Neuronal stem cell (in vitro differentiated cells): ENCODE data around the gene TEK.

Experiments
- DNase-seq: peaks from one replicate; pipeline ENCODE4 v3.0.0-alpha.2; 2013; ENCODE audit warnings: low spot score
- H2AFZ ChIP-seq: one replicate; pipeline ENCODE4 v1.6.1; 2013; ENCODE audit warnings: mild to moderate bottlenecking, low read length, inconsistent platforms
- H2AK5ac ChIP-seq: 2 replicates; pipeline ENCODE4 v1.6.1; 2013; ENCODE audit warnings: low read depth, mild to moderate bottlenecking, inconsistent platforms, low read length, moderate library complexity, mixed read lengths
- H2BK120ac ChIP-seq: 2 replicates; pipeline ENCODE4 v1.6.1; 2013; ENCODE audit warnings: low read depth, mild to moderate bottlenecking, inconsistent platforms, low read length, moderate library complexity, mixed read lengths
- H2BK12ac ChIP-seq: one replicate; pipeline ENCODE4 v1.6.1; 2013; ENCODE audit warnings: low read length, inconsistent platforms
- H2BK15ac ChIP-seq: 2 replicates; pipeline ENCODE4 v1.6.1; 2013; ENCODE audit warnings: mild to moderate bottlenecking, low read length, inconsistent platforms, mixed read lengths
- H2BK5ac ChIP-seq: one replicate; pipeline ENCODE4 v1.6.1; 2013; ENCODE audit warnings: inconsistent platforms, mild to moderate bottlenecking, low read length, moderate library complexity
- H3K14ac ChIP-seq: one replicate; pipeline ENCODE4 v1.6.1; 2013; ENCODE audit warnings: low read length, inconsistent platforms
- H3K18ac ChIP-seq: 2 replicates; pipeline ENCODE4 v1.6.1; 2013; ENCODE audit warnings: low read length, inconsistent platforms
- H3K23ac ChIP-seq: 2 replicates; pipeline ENCODE4 v1.6.1; 2013; ENCODE audit warnings: low read depth, mild to moderate bottlenecking, mixed read lengths, low read length, inconsistent platforms; ENCODE audit not compliant: poor library complexity
- H3K27ac ChIP-seq: replicated peaks from 3 replicates; pipeline ENCODE4 v1.5.1; 2013; ENCODE audit warnings: low read length, inconsistent platforms
- H3K27me3 ChIP-seq, 3 experiments: 2 replicates each; pipeline ENCODE4 v1.6.1; 2013; ENCODE audit warnings: low read length in 3 of 3, mild to moderate bottlenecking in 2 of 3, inconsistent platforms in 1 of 3, low read depth in 1 of 3, mixed read lengths in 1 of 3, moderate library complexity in 1 of 3; ENCODE audit not compliant: control insufficient read depth in 3 of 3, insufficient read depth in 3 of 3
- H3K36me3 ChIP-seq, 2 donors: replicated peaks in 1 of 2; 2 replicates each; pipeline ENCODE4 v1.6.1; 2013; ENCODE audit warnings: low read length in 2 of 2; ENCODE audit not compliant: control insufficient read depth in 2 of 2, insufficient read depth in 2 of 2
- H3K4ac ChIP-seq: 2 replicates; pipeline ENCODE4 v1.6.1; 2013; ENCODE audit warnings: inconsistent platforms, mild to moderate bottlenecking, low read length, moderate library complexity
- H3K4me1 ChIP-seq, 2 donors: 1 replicate in 1 of 2; 2 replicates in 1 of 2; pipeline ENCODE4 v1.6.1; 2013; ENCODE audit warnings: low read length in 2 of 2, low read depth in 1 of 2; ENCODE audit not compliant: control insufficient read depth in 2 of 2, insufficient read depth in 1 of 2
- H3K4me2 ChIP-seq: one replicate; pipeline ENCODE4 v1.6.1; 2013; ENCODE audit warnings: mild to moderate bottlenecking, low read length, inconsistent platforms; ENCODE audit not compliant: insufficient read depth, poor library complexity, severe bottlenecking
- H3K4me3 ChIP-seq, 2 donors: 2 replicates each; pipeline ENCODE4 v1.5.1; 2013; ENCODE audit warnings: low read length in 2 of 2, mild to moderate bottlenecking in 2 of 2, inconsistent platforms in 1 of 2, moderate library complexity in 1 of 2
- H3K79me1 ChIP-seq: one replicate; pipeline ENCODE4 v1.6.1; 2013; ENCODE audit warnings: low read depth, mild to moderate bottlenecking, inconsistent platforms, low read length, moderate library complexity
- H3K9ac ChIP-seq: one replicate; pipeline ENCODE4 v1.6.1; 2013; ENCODE audit warnings: mild to moderate bottlenecking, low read depth, low read length, inconsistent platforms; ENCODE audit not compliant: poor library complexity
- H3K9me3 ChIP-seq, 2 donors: replicated peaks in 1 of 2; 2 replicates each; pipeline versions ENCODE3 to v1.6.1; 2013; ENCODE audit warnings: low read length in 2 of 2, mild to moderate bottlenecking in 2 of 2, inconsistent platforms in 1 of 2, low read depth in 1 of 2, mixed read lengths in 1 of 2, moderate library complexity in 1 of 2; ENCODE audit not compliant: control insufficient read depth in 2 of 2, insufficient read depth in 1 of 2
- H4K8ac ChIP-seq: one replicate; pipeline ENCODE4 v1.6.1; 2013; ENCODE audit warnings: low read depth, mild to moderate bottlenecking, inconsistent platforms, low read length, moderate library complexity
- H4K91ac ChIP-seq: one replicate; pipeline ENCODE4 v1.6.1; 2013; ENCODE audit warnings: low read length, low read depth, mild to moderate bottlenecking, inconsistent platforms; ENCODE audit not compliant: poor library complexity
- WGBS, 2 donors: extraction: QIAGEN DNeasy Blood & Tissue Kit; methylation state at CpG; one replicate each; pipeline ENCODE4 v1.1.7; 2013; ENCODE audit warnings: missing lambda C conversion rate in 2 of 2, mixed read lengths in 1 of 2; ENCODE audit not compliant: insufficient read length in 2 of 2, insufficient replicate concordance in 1 of 2; ENCODE audit errors: extremely low coverage in 2 of 2; 5-methylcytosine and 5-hydroxymethylcytosine counted together

Gene TEK

GRCh38 chr9:27179245-27179865 lies 70.3 kb downstream of the TEK start:
- H3K9me3 ChIP-seq = no peaks in the 10 kb centered on the region
- H2BK5ac ChIP-seq = no peak overlapping the region
- no peak overlapping the region for H3K18ac ChIP-seq
- H3K36me3 ChIP-seq = peaks cover 0 to 11% of the 10 kb centered on the region in 2 donors
- H2BK15ac ChIP-seq = no peak overlapping the region
- H3K9ac ChIP-seq = no peak overlapping the region
- H3K27me3 ChIP-seq = no peaks in the 10 kb centered on the region
- no peak overlapping the region for H3K4me2 ChIP-seq
- no peak overlapping the region for H3K14ac ChIP-seq
- no peak overlapping the region for H3K4ac ChIP-seq
- H2AFZ ChIP-seq = no peak overlapping the region
- no peak overlapping the region for H3K27ac ChIP-seq
- no peak overlapping the region for H4K8ac ChIP-seq
- WGBS, 2 donors = no CpG with 5 or more reads among the region's 2 CpGs
- H2BK12ac ChIP-seq = no peak overlapping the region
- H3K4me3 ChIP-seq = no peak overlapping the region
- no peak overlapping the region for H3K23ac ChIP-seq
- H4K91ac ChIP-seq = no peak overlapping the region
- H2AK5ac ChIP-seq = no peak overlapping the region
- no peak for DNase-seq
- H3K4me1 ChIP-seq = no peaks in the 10 kb centered on the region
- H3K79me1 ChIP-seq = no peaks in the 10 kb centered on the region
- no peak overlapping the region for H2BK120ac ChIP-seq

- no peak overlapping the region for H4K91ac ChIP-seq
- H3K4me2 ChIP-seq = no peak overlapping the region
- H2BK120ac ChIP-seq = no peak overlapping the region
- no peak overlapping the region for H3K18ac ChIP-seq
- no peak overlapping the region for H3K27ac ChIP-seq
- no peak overlapping the region for H3K23ac ChIP-seq
- no peak overlapping the region for H2AFZ ChIP-seq
- no peaks in the 10 kb centered on the region for H3K4me1 ChIP-seq
- H3K14ac ChIP-seq = no peak overlapping the region
- H2BK12ac ChIP-seq = no peak overlapping the region
- H3K4me3 ChIP-seq = no peak overlapping the region
- no peak overlapping the region for H2AK5ac ChIP-seq
- H3K9me3 ChIP-seq = no peaks in the 10 kb centered on the region
- no peak overlapping the region for H2BK15ac ChIP-seq
- no peak overlapping the region for H4K8ac ChIP-seq
- H3K79me1 ChIP-seq = no peaks in the 10 kb centered on the region
- H3K9ac ChIP-seq = no peak overlapping the region
- WGBS, 2 donors = no CpG with 5 or more reads among the region's 4 CpGs
- no peak for DNase-seq
- no peak overlapping the region for H2BK5ac ChIP-seq
- peaks cover 0 to 8% of the 10 kb centered on the region in 2 donors for H3K36me3 ChIP-seq
- no peak overlapping the region for H3K4ac ChIP-seq
- no peaks in the 10 kb centered on the region for H3K27me3 ChIP-seq
Measured at GRCh38 chr9:27181381-27181780, 72.4 kb downstream of the TEK start.

GRCh38 chr9:27182421-27182820 lies 73.4 kb downstream of the TEK start:
- DNase-seq = no peak
- peaks cover 0 to 10% of the 10 kb centered on the region in 2 donors for H3K36me3 ChIP-seq
- no peak overlapping the region for H2BK5ac ChIP-seq
- H2BK15ac ChIP-seq = no peak overlapping the region
- no peak overlapping the region for H2BK12ac ChIP-seq
- H4K8ac ChIP-seq = no peak overlapping the region
- no peak overlapping the region for H3K4me2 ChIP-seq
- no peak overlapping the region for H4K91ac ChIP-seq
- no CpG with 5 or more reads among the region's 3 CpGs for WGBS, 2 donors
- no peak overlapping the region for H3K4me3 ChIP-seq
- H3K23ac ChIP-seq = no peak overlapping the region
- H2AK5ac ChIP-seq = no peak overlapping the region
- no peaks in the 10 kb centered on the region for H3K79me1 ChIP-seq
- no peak overlapping the region for H3K14ac ChIP-seq
- no peaks in the 10 kb centered on the region for H3K4me1 ChIP-seq
- H3K9me3 ChIP-seq = no peaks in the 10 kb centered on the region
- no peak overlapping the region for H3K18ac ChIP-seq
- no peak overlapping the region for H3K27ac ChIP-seq
- H3K4ac ChIP-seq = no peak overlapping the region
- H2AFZ ChIP-seq = no peak overlapping the region
- no peak overlapping the region for H2BK120ac ChIP-seq
- H3K27me3 ChIP-seq = no peaks in the 10 kb centered on the region
- no peak overlapping the region for H3K9ac ChIP-seq

GRCh38 chr9:27183131-27183530 lies 74.1 kb downstream of the TEK start:
- peaks cover 0 to 10% of the 10 kb centered on the region in 2 donors for H3K36me3 ChIP-seq
- no peaks in the 10 kb centered on the region for H3K9me3 ChIP-seq
- H3K4me3 ChIP-seq = no peak overlapping the region
- no peak overlapping the region for H2BK12ac ChIP-seq
- H3K23ac ChIP-seq = no peak overlapping the region
- no CpG with 5 or more reads among the region's 2 CpGs for whole genome bisulfite sequencing, 2 donors
- no peak overlapping the region for H2AFZ ChIP-seq
- no peak overlapping the region for H2AK5ac ChIP-seq
- no peaks in the 10 kb centered on the region for H3K27me3 ChIP-seq
- no peak overlapping the region for H3K27ac ChIP-seq
- no peak overlapping the region for H3K14ac ChIP-seq
- no peaks in the 10 kb centered on the region for H3K4me1 ChIP-seq
- no peak overlapping the region for H3K4ac ChIP-seq
- H3K18ac ChIP-seq = no peak overlapping the region
- no peak overlapping the region for H3K9ac ChIP-seq
- H2BK5ac ChIP-seq = no peak overlapping the region
- H4K91ac ChIP-seq = no peak overlapping the region
- H3K4me2 ChIP-seq = no peak overlapping the region
- H3K79me1 ChIP-seq = no peaks in the 10 kb centered on the region
- H2BK120ac ChIP-seq = no peak overlapping the region
- no peak for DNase-seq
- no peak overlapping the region for H4K8ac ChIP-seq
- H2BK15ac ChIP-seq = no peak overlapping the region
